RPMI7951 (cell line): ENCODE measurements around the gene DCTN1. TPM values are rescaled to one million over a fixed set of nuclear protein-coding genes. Genes with fewer than 3 reads are reported as not detected.
"Not testable (repeated sequence)": the region's sequence is repeated elsewhere in the genome, so short reads cannot be mapped to it uniquely, and the experiment has no call there.

Experiments used
- DNase-seq: peaks from one replicate; pipeline ENCODE4 v3.0.0-alpha.2; 2012; ENCODE audit warnings: low read depth
- total RNA-seq: library from RNA; depleted of rRNA; stranded (reverse); fragments of >200 nt; shearing (Covaris generic); gene quantifications from 2 replicates; pipeline ENCODE4 v1.2.3, GENCODE V29; 2014; rRNA removed

Gene DCTN1
- 88.8 and 93.3 TPM in 2 replicates for total RNA-seq

DNA sequence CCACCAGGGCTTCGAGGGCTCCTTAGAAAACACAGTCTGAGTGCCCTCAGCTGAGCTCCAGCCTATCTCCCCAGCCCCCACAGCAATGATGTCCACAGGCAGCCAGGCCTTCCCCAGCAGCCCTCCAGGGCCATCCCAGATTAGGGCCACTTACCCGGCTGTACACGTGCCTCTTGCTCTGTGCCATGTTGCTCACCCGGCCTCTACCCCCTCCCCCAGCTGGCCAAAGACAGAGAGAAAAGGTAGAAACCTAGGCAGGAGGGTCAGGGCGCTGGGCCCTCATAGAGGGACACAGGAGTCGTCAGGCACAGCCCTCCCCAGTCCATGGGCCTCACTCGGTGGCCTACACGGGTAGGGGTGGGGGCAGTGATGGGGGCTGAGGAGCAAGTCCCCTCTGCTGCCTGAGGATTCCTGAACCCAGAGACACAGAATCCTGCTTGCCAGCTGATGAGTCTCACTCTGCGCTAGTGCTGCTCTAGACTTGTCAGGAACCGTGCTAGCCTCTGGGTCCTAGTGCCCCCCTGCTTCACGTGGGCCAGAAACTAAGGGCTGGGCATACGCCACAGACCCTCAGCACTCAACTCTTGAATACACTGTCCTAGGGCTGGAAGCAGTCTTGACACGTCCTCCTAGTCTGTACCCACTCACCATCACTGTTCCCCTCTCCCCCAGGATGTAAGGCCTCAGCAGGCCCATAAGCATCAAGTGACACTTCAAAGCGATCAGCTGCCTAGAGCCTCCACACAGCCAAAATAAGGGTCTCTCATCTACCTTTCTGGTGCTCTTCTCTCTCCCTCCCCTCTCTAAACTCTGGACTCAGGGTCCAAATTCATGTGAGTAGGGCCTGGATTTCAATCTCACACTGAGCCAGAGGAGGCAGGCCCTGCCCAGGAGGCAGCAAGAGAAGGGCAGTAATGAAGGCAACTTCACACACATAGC lies at the start of gene DCTN1:
Gene DCTN1 (minus strand): TSS at position 461 of the 939 bp plus-strand sequence. CDS start 274 bp downstream, at position 187.
- DNase-seq = peak; percentile 44

DNA sequence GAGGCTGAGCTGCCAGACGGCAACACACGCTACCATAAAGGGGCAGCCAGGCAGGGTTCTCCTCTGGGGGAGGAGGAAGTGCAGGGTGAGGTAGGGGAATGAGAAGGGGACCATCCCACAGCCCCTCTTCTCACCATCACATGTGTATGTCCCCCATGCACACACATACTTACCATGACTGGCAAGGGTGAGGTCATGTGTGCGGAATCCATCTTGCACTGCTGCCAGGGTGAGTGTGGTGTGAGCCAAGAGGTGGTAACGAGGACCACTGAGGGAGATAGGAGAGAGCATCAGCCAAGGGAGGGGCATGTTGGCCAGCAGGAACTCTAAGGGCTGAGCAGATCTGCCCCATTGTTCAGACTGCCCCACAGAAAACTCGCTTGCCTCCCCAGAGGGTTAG lies 48.6 kb upstream of the DCTN1 start:
- no peak for DNase-seq

DNA sequence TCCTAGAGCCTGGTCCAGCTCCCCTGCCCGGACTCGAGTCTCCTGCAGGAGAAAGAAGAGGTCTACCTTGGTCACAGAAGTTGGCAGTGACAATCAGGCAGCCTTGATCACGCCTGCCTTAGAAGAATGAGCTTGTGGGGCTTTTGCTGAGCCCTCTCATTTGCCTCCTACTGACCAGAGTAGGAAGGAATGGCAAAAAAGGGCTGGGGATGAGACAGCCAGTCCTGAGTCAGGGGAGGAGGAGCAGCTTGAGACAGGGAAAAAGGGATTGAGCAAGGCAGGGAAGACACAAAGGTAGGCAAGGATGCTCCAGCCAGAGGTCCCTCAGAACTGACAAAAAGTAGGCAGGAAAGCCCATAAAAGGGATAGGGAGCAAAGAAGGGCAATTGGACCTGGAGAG lies 47.4 kb upstream of the DCTN1 start:
- no peak for DNase-seq

DNA sequence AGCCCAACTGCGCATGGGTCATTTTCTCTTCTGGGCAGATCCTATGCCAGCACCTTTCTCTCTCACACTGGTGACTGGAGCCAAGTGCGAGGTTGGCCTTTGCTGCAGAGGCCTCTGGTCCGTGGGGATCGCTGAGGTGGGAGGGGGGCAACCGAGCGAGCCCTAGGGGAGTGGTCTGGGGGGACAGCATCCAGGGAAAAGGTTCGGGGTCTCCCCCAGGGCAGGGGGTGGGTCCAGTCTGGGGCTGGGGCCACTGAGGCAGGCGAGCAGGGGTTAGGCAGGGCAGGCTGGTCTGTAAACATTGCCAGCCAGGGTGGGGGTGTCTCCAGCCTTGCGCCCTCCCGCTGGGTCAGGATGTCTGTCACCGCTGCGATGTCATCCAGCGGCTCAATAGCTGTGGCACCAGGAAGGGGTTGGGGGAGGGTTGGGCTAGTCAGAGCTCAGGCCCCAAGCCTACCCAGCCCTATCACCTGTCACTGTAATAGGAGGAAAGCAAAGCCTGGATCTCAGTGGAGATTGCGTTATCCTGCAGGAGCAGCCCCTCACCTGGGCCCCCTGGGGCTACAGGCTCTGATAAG lies 46.2 kb upstream of the DCTN1 start:
- DNase-seq = no peak

DNA sequence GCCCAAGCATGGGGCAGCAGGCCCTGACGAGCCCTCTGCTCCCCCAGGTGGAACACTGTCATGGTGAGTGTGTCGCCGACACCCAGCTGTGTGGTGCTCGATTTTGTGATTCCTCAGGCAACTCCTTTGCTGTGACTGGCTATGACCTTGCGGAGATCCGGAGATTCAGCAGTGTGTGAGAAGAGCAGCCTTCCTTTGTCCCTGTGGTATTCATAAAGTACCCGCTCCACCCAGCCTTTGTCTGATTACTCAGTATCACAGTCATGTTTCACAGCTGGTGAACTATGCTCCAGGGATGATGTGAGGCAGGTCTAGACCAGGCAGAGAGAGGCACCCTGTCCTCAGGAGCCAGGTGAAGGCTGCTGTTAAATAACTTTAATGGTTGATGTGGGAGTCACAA lies 45.4 kb upstream of the DCTN1 start:
- DNase-seq = no peak

DNA sequence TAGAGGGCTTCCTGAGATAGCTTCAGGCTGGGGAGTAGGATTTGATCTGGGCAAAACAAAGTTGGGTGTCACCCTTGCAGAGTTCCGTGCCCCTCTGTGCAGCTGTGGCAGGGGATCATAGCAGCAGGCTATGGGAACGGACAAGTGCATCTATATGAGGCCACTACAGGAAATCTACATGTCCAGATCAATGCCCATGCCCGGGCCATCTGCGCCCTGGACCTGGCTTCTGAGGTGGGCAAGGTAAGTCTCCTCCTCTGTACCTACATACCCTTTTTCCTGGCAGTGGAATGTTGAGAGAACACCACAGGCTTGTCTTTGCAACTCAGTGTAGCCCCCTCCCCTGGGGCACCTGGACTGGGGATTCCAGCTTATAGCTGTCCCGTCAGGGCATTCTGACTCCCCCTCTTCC lies 44.9 kb upstream of the DCTN1 start:
- no peak for DNase-seq

DNA sequence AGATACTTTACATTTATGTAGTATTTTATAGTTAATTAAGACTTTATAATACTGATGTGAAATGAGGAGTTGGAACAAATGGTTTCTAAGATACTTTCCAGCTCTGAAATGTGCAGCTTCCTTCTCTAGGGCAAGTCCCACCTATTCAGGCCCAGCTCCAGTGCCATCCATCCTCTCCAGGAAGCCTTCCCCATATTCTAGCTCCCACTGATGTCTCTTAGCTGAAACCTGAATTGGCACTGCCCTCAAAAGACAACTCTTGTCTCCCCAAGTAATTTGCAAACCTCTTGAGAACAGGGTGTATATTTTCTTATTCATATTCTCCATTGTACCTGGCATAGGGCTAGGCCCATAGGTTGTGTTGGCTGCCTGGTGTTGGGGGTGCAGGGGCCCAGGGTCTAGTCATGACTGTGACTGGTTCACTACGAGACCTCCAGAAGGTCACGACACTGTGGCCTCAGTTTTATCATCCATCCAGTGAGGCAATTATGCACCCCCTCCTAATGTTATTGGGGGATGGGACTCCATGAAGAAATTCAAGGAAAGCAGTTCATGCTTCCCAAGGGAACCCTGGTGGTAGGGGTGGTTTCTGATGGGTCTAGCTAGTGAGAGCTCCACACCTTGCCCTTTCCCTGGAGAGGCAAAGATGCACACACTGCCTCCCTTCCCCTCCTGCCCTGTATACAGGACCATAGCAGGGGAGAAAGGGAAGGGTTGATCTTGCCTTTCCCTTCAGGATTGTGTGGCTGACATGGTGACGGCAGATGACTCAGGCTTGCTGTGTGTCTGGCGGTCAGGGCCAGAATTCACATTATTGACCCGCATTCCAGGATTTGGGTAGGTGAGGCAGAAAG lies 44.3 kb upstream of the DCTN1 start:
- no peak for DNase-seq

DNA sequence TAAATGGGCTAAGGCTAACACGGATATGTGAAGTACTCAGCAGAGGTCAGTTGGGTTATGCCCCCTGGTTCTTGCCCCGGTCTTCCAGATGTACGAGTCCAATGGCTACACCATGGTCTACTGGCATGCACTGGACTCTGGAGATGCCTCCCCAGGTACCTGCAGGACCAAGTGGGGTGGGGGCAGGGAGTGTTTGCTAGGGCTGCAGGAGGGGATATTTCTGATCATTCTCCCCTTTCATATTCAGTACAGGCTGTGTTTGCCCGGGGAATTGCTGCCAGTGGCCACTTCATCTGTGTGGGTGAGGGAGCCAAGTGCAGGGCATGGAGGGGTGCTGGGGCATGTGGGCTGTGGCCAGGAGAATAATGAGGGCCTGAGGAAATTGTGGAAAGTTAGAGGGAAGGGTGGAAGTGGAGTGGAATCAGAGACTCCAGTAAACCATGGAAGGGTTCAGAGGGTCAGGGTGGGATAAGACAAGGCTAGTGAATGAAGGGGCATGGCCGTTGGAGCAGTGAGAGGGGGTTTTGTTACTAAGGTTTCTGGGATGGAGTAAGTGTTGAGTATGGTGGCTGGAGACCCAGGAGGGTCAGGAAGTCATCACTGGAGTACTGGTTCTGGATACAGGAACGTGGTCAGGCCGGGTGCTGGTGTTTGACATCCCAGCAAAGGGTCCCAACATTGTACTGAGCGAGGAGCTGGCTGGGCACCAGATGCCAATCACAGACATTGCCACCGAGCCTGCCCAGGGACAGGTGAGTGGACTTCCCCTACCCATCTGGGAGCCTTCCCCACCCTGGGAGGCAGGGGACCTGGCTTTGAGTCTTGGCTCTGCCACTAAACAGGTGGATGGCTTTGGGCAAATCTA lies 43.4 kb upstream of the DCTN1 start:
- no peak for DNase-seq

DNA sequence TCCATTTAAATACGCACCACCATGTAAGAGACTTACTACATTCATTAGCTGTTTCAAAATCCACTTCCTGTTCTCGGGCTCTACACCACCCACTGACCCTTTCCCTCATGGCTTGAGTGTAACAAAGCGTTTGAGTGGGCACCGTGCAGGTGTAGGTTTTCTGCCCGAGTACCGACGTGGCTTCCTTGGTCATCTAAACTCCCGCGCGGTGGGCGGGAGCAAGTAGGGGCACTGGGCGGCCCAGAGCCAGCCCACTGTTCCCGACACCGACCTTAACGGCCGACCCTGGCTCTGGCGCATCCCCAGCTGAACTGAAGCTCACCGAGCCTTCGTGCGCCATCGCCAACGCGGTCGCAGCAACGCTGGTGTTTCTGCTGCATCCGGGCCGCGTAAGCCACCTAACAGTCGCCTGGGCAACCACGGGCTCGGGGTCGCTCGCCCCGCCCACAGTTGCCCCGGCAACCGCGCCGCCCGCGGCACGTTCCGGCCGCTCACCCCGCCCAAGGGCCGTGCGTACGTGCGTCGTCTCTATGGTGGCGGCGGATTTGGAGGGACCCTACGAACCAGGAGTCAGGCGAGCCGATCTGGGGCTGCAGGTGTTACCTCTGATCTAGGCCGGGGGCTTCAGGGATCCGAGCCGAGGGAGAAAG lies 41.2 kb upstream of the DCTN1 start, which contains the start of the genes C2orf81 and WDR54:
Gene C2orf81 (minus strand): TSS at position 399 of the 650 bp plus-strand sequence. CDS start 59 bp downstream, at position 340.
Gene WDR54 (plus strand): TSS at position 510 of the 650 bp plus-strand sequence. CDS start 424 bp downstream, outside the sequence.
- peak; percentile 92 for DNase-seq

DNA sequence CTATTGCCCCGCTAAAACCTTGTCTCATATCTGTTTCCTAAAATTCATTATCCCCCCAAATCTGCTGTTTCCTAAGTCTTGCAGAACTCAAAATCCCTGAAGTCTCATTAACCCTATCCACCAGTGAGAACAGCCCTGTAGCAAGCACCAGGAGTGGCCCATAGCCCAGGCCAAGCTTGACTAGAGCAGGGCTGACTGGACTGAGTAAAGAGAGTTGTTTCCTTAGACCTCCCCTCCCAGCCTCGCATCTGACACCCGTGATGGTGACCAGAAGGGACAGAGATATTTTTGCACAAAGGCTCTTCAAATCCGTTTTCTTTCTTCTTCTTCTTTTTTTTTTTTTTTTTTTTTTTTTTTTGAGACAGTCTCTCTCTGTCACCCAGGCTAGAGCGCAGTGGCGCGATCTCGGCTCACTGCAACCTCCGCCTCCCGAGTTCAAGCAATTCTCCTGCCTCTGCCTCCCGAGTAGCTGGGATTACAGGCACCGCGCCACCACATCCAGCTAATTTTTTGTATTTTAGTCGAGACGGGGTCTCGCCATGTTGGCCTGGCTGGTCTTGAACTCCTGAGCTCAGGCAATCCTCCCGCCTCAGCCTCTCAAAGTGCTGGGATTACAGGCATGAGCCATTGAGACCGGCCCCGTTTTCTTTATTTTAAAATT lies 40.5 kb upstream of the DCTN1 start:
- DNase-seq = not testable (repeated sequence)

DNA sequence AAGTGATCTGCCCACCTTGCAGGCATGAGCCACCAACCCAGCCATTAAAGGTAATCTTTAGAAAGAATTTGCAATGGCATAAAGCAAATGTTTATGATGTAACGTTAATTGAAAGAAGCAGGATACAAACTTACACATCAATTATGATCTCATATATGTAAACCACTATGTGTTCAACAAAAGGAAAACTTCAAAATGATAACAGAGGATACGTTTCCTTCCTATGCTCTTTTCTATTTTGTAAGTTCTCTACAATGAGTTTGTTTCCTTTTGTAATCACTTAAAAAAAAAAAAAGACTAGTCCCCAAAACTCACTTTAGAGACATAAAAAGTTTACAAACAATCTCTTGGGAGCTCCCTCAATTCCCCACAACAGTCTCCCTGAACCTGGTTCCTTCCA lies 39.9 kb upstream of the DCTN1 start:
- DNase-seq = no peak

DNA sequence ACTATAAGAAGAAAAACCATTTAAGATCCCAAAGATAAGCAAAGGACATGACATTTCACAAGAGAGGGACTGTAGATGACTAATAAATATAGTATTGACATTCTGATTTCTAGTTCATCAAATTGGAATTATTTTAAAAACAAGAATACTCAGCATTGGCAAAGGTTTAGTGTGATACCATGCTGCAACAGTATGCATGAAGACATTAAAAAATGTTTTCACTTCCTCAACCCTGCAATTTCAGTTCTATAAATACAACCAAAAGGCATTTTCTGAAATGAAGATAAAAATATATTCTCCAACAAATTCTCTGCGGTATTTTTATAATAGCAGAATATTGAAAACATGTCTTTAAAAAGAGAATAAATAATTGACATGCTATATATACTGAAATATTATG lies 39.2 kb upstream of the DCTN1 start:
- DNase-seq = no peak

DNA sequence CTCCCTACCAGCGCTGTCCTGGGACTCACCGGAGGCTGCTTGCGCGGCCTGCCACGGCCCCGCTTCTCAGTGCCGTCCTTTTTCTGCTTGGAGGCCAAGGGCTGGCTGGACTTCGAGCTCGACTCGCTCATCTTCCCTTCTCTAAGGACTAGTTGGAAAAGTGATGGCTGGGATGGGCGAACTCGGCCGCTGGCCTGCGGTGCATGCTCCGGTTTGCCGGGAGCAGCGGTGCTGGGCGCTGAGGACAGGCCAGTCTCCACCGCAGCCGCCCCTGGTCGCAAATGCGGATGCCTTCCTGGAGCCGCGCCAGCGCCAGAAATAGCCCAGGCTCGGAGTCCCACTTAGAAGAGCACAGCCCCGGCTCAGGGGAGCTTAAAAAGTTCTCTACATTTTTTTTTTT lies 38.2 kb upstream of the DCTN1 start:
- DNase-seq = peak; percentile 54

DNA sequence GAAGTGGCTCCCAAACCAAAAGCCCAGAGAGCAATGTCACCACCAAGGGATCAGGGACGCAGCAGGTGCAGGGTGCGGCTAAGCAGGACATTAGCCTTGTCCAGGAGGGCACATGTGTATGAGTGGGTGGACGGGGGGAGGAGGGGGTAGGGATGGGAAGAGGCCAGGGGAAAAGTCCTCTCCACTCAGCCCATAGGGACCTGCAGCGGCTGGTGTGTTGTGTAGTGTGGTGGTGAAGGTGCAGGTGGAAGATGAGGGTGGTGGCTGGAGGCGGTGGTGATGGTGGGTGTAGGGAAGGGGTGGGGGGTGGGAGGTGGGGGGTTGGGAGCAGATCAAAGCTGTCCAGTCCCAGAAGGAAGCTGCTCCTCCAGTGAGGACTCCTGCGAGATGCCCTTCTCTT lies 37.7 kb upstream of the DCTN1 start:
- DNase-seq = no peak

DNA sequence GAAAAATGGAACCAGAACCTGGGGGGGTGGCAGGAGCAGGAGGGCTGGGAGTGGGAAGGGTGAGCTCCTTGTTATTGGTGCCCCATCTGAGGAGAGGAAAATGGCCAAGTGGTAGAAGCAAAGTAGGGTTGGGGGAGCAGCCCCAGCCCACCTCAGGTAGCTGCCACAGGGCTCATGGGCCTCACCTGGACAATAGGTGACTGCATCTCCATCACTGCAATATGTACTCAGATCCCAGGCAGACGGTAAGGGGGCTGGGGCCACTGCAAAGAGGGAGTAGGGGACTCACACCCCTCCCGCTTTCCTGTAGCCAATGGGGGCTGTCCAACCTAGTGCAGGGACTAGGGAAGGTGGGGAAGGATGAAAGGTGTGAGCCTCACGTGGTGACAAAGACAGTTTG lies 37.1 kb upstream of the DCTN1 start:
- DNase-seq = no peak

DNA sequence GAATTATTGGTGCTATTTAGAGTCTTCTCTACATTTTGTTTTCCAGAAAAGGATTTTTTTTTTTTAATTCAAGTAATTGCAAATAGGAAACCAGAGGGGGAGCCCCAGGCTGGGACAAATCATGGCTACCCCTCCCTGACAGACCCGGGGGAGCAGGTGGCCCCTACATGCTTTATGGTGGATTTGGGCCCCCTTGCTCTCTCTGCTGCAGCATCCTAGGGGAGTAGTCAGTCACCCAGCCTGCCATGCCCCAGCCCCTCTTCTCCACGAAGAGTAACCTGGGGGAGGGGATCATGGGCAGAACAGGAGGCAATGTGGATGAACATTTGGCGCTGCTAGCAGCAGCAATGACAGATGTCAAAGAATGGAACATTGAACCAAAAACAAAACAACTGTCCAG lies 36.7 kb upstream of the DCTN1 start:
- no peak for DNase-seq

DNA sequence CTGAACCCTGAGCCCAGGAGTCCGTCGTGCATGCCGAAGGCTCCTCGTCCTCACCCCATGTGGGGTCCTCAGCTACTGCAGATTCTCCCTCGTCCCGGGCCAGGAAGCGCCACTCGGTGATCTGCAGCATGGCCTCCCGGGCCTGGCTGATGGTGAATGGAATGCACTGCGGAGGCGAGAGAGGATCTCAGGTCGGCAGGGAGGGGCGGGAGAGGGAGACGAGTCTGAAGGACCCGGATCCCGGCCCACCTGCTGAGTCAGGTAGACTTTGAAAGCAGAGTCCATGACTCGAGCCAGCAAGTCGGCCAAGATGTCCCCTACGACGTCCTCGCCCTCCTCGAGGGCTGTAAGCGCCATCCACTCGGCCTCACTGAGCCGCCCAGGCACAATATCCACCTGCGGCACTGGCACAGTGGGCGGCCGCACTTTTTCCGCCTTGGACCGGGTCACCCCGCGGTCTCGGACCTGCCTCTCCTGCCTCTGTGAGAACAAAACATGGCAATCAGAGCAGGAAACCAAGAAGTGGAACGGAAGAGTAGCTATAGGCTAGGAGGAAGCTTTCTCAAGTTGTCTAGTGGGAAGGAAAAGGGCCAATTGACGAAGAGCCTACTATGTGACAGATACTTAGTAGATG lies 35.8 kb upstream of the DCTN1 start:
- DNase-seq = no peak

DNA sequence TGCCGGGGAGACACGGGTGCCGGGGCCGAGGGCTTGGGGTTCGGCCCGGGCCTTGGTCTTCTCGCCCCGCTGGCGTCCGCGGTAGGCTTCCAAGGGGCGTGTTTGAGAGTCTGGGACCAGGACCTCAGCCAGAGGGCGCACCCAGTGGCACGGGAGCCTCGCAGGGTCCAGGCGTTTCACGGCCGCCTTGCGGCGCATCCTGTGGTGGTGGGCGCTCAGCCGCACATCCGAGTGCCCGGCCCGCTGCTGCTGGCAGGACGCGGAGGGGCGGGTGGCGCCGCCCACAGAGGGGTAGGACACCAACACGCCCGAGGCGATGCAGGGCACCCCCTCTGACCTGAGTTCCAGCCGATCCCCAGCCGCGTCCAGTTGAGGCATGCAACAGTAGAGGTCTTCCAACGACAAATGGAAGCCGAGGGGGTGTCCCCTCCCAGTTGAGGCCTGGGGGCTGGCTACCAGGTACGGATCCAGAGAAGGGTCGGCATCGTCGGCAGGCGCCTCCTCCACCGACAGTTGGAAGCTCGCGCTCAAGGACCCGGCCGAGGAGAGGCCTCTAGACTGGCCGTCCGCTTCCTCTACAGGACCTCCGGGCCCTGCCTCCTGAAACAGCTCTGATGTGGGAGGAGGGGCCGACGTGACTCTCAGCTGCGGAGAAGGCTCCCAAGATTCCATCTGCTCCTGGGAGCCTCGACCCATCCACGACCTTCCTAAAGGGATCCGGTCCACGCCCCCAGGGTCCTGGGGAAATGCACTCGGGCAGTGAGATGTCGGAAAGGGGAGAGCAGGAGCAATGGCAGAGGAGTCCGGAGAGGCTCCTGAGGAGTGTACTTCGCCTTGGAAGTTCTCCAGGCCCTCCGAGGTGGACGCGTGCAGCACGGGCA lies 35.0 kb upstream of the DCTN1 start:
- DNase-seq = peak; percentile 36
